ENCODE data around the gene PALS2. TPM values are rescaled to one million over a fixed set of nuclear protein-coding genes. Genes with fewer than 3 reads are reported as not detected.

The PALS2 gene
- total and polyA plus RNA-seq, 5 donors from 2014 or later = 6.5 to 15.8 (median 14.6) TPM

- no peak overlapping the region for H3K27ac Mint-ChIP-seq
These were observed 35.3 kb downstream of the PALS2 start for GRCh38 chr7:24608504-24608903.

DNA sequence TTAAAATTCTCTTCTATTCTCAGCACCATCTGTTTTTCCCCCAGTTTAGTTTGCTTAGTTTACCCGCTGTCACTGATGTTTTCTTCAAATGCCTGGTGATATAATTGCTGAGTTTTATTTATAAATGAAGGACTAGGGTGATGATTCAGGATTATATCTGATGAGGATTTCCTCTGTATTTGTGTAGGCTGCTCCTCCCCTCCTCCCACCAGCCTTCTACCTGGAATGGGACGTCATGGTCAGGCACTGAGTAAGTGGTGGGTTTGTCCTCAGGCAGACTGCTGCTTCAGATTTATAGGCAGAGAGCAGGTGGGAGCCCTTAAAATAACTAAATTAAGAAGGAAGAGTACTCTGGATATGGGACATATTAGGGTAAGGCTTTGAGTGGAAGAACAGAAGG, 35.8 kb downstream of the PALS2 start:
- H3K9me3 Mint-ChIP-seq = peaks cover 0 to 5% (median 0%) of the 10 kb centered on the region in 7 donors
- Histone ChIP-seq H3K9me3 (ENCODE audit: control insufficient read depth in 2 of 2, low read length in 2 of 2) (no peaks in the 10 kb centered on the region), H3K4me3 (ENCODE audit: low read depth, low read length) (no peak overlapping the region), H3K27ac (ENCODE audit: insufficient read depth, low read length, poor library complexity, severe bottlenecking) (no peak overlapping the region), H3K27me3 (ENCODE audit: control insufficient read depth, insufficient read depth, low read length) (no peaks in the 10 kb centered on the region), H3K36me3 (ENCODE audit: control insufficient read depth, insufficient read depth, low read length) (no peaks in the 10 kb centered on the region), H3K4me1 (ENCODE audit: control insufficient read depth, insufficient read depth, low read length, poor library complexity, severe bottlenecking) (no peaks in the 10 kb centered on the region)
- DNase-seq = no peak
- peaks cover 3% of the 10 kb centered on the region for H3K36me3 Mint-ChIP-seq
- no peak overlapping the region for H3K4me3 Mint-ChIP-seq
- no peak overlapping the region for H3K27ac Mint-ChIP-seq
- H3K27me3 Mint-ChIP-seq = no peaks in the 10 kb centered on the region
- ATAC-seq (ENCODE audit: low read depth in 2 of 2) = no peak
- peaks cover 0 to 18% (median 7%) of the 10 kb centered on the region in 4 donors for H3K4me1 Mint-ChIP-seq

More at GRCh38 chr7:24608504-24608903, 35.3 kb downstream of the PALS2 start:
- ATAC-seq (ENCODE audit: low read depth in 2 of 2) (no peak), DNase-seq (no peak)
- Mint-ChIP-seq H3K4me3 (no peak overlapping the region), H3K4me1 (peaks cover 0 to 18% (median 7%) of the 10 kb centered on the region in 4 donors), H3K36me3 (peaks cover 3% of the 10 kb centered on the region), H3K27me3 (no peaks in the 10 kb centered on the region), H3K9me3 (peaks cover 0 to 1% (median 0%) of the 10 kb centered on the region in 7 donors)
- no peak overlapping the region for H3K27ac ChIP-seq (ENCODE audit: insufficient read depth, low read length, poor library complexity, severe bottlenecking)
- no peaks in the 10 kb centered on the region for H3K27me3 ChIP-seq (ENCODE audit: control insufficient read depth, insufficient read depth, low read length)
- H3K36me3 ChIP-seq (ENCODE audit: control insufficient read depth, insufficient read depth, low read length) = no peaks in the 10 kb centered on the region
- no peaks in the 10 kb centered on the region for H3K9me3 ChIP-seq (ENCODE audit: control insufficient read depth in 2 of 2, low read length in 2 of 2)
- H3K4me1 ChIP-seq (ENCODE audit: control insufficient read depth, insufficient read depth, low read length, poor library complexity, severe bottlenecking) = no peaks in the 10 kb centered on the region
- H3K4me3 ChIP-seq (ENCODE audit: low read depth, low read length) = no peak overlapping the region

- peaks cover 0 to 18% (median 7%) of the 10 kb centered on the region in 4 donors for H3K4me1 Mint-ChIP-seq
These were observed 36.3 kb downstream of the PALS2 start for GRCh38 chr7:24609570-24609969.

DNA sequence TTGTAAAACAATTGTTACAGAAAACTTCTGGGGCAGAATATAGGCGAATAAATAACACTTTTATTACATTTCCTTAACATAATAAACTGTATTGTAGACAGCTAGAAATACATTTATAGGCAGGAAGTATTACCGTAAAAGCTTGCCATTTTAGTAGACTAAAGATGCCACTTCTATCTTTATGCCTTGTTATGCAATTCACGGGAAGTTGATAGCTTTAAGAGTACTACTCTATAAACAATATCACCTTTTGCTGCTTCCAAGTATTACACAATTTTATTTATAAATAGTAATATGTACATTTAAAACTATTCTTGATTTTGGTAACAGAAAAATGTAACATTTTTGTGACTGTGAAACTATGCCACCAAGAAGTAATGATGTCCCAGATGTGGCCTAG, 37.9 kb downstream of the PALS2 start:
- Mint-ChIP-seq H3K9me3 (peaks cover 0 to 17% (median 7%) of the 10 kb centered on the region in 7 donors), H3K27me3 (peaks cover 9% of the 10 kb centered on the region), H3K4me3 (no peak overlapping the region), H3K36me3 (no peaks in the 10 kb centered on the region), H3K4me1 (peaks cover 4 to 18% (median 7%) of the 10 kb centered on the region in 4 donors), H3K27ac (no peak overlapping the region)
- Histone ChIP-seq H3K27me3 (ENCODE audit: control insufficient read depth, insufficient read depth, low read length) (no peaks in the 10 kb centered on the region), H3K4me3 (ENCODE audit: low read depth, low read length) (no peak overlapping the region), H3K36me3 (ENCODE audit: control insufficient read depth, insufficient read depth, low read length) (no peaks in the 10 kb centered on the region), H3K4me1 (ENCODE audit: control insufficient read depth, insufficient read depth, low read length, poor library complexity, severe bottlenecking) (no peaks in the 10 kb centered on the region), H3K27ac (ENCODE audit: insufficient read depth, low read length, poor library complexity, severe bottlenecking) (no peak overlapping the region), H3K9me3 (ENCODE audit: control insufficient read depth in 2 of 2, low read length in 2 of 2) (peaks cover 0 to 2% of the 10 kb centered on the region in 2 experiments)
- ATAC-seq (ENCODE audit: low read depth in 2 of 2) (no peak), DNase-seq (no peak)

More at GRCh38 chr7:24609570-24609969, 36.3 kb downstream of the PALS2 start:
- H3K4me1 ChIP-seq (ENCODE audit: control insufficient read depth, insufficient read depth, low read length, poor library complexity, severe bottlenecking) = no peaks in the 10 kb centered on the region
- H3K27ac ChIP-seq (ENCODE audit: insufficient read depth, low read length, poor library complexity, severe bottlenecking) = no peak overlapping the region
- H3K27ac Mint-ChIP-seq = peak overlapping the region in 1 of 3 donors; percentile 17
- ATAC-seq (ENCODE audit: low read depth in 2 of 2) (no peak), DNase-seq (no peak)
- H3K36me3 Mint-ChIP-seq = no peaks in the 10 kb centered on the region
- no peaks in the 10 kb centered on the region for H3K27me3 ChIP-seq (ENCODE audit: control insufficient read depth, insufficient read depth, low read length)
- no peak overlapping the region for H3K4me3 ChIP-seq (ENCODE audit: low read depth, low read length)
- H3K4me3 Mint-ChIP-seq = no peak overlapping the region
- H3K27me3 Mint-ChIP-seq = peaks cover 4% of the 10 kb centered on the region
- H3K9me3 ChIP-seq (ENCODE audit: control insufficient read depth in 2 of 2, low read length in 2 of 2) = no peaks in the 10 kb centered on the region
- H3K36me3 ChIP-seq (ENCODE audit: control insufficient read depth, insufficient read depth, low read length) = no peaks in the 10 kb centered on the region
- H3K9me3 Mint-ChIP-seq = peaks cover 0 to 5% (median 0%) of the 10 kb centered on the region in 7 donors

GRCh38 chr7:24617957-24618616, 44.8 kb downstream of the PALS2 start:
- peaks cover 3 to 37% (median 13%) of the 10 kb centered on the region in 7 donors for H3K9me3 Mint-ChIP-seq

GRCh38 chr7:24619978-24620377, 46.7 kb downstream of the PALS2 start:
- peaks cover 3 to 31% (median 8%) of the 10 kb centered on the region in 7 donors for H3K9me3 Mint-ChIP-seq
- peaks cover 5 to 20% (median 13%) of the 10 kb centered on the region in 4 donors for H3K4me1 Mint-ChIP-seq
- H3K36me3 ChIP-seq (ENCODE audit: control insufficient read depth, insufficient read depth, low read length) = no peaks in the 10 kb centered on the region

More at GRCh38 chr7:24617957-24618616, 44.8 kb downstream of the PALS2 start:
- no peak for DNase-seq
- no peak overlapping the region for H3K27ac Mint-ChIP-seq
- no peaks in the 10 kb centered on the region for H3K27me3 ChIP-seq (ENCODE audit: control insufficient read depth, insufficient read depth, low read length)
- H3K4me1 Mint-ChIP-seq = peaks cover 5 to 19% (median 12%) of the 10 kb centered on the region in 4 donors
- peaks cover 8% of the 10 kb centered on the region for H3K36me3 Mint-ChIP-seq
- no peaks in the 10 kb centered on the region for H3K36me3 ChIP-seq (ENCODE audit: control insufficient read depth, insufficient read depth, low read length)
- H3K9me3 ChIP-seq (ENCODE audit: control insufficient read depth in 2 of 2, low read length in 2 of 2) = peaks cover 0 to 9% of the 10 kb centered on the region in 2 experiments
- no peak overlapping the region for H3K27ac ChIP-seq (ENCODE audit: insufficient read depth, low read length, poor library complexity, severe bottlenecking)
- ATAC-seq (ENCODE audit: low read depth in 2 of 2) = no peak
- no peaks in the 10 kb centered on the region for H3K4me1 ChIP-seq (ENCODE audit: control insufficient read depth, insufficient read depth, low read length, poor library complexity, severe bottlenecking)
- H3K27me3 Mint-ChIP-seq = peaks cover 9% of the 10 kb centered on the region
- no peak overlapping the region for H3K4me3 Mint-ChIP-seq
- no peak overlapping the region for H3K4me3 ChIP-seq (ENCODE audit: low read depth, low read length)

GRCh38 chr7:24622646-24623182, 49.5 kb downstream of the PALS2 start:
- H3K27me3 Mint-ChIP-seq = no peaks in the 10 kb centered on the region
- no peak for DNase-seq
- H3K4me1 ChIP-seq (ENCODE audit: control insufficient read depth, insufficient read depth, low read length, poor library complexity, severe bottlenecking) = no peaks in the 10 kb centered on the region
- H3K36me3 ChIP-seq (ENCODE audit: control insufficient read depth, insufficient read depth, low read length) = no peaks in the 10 kb centered on the region
- ATAC-seq (ENCODE audit: low read depth in 2 of 2) = no peak
- H3K9me3 ChIP-seq (ENCODE audit: control insufficient read depth in 2 of 2, low read length in 2 of 2) = no peaks in the 10 kb centered on the region
- no peak overlapping the region for H3K27ac ChIP-seq (ENCODE audit: insufficient read depth, low read length, poor library complexity, severe bottlenecking)
- no peak overlapping the region for H3K4me3 Mint-ChIP-seq
- H3K36me3 Mint-ChIP-seq = peaks cover 18% of the 10 kb centered on the region
- no peak overlapping the region for H3K27ac Mint-ChIP-seq
- H3K27me3 ChIP-seq (ENCODE audit: control insufficient read depth, insufficient read depth, low read length) = no peaks in the 10 kb centered on the region
- peaks cover 5 to 20% (median 12%) of the 10 kb centered on the region in 4 donors for H3K4me1 Mint-ChIP-seq
- H3K9me3 Mint-ChIP-seq = peaks cover 2 to 23% (median 8%) of the 10 kb centered on the region in 7 donors
- H3K4me3 ChIP-seq (ENCODE audit: low read depth, low read length) = no peak overlapping the region

More at GRCh38 chr7:24619978-24620377, 46.7 kb downstream of the PALS2 start:
- no peak for ATAC-seq (ENCODE audit: low read depth in 2 of 2)
- H3K4me1 ChIP-seq (ENCODE audit: control insufficient read depth, insufficient read depth, low read length, poor library complexity, severe bottlenecking) = no peaks in the 10 kb centered on the region
- H3K4me3 Mint-ChIP-seq = no peak overlapping the region
- H3K27me3 ChIP-seq (ENCODE audit: control insufficient read depth, insufficient read depth, low read length) = no peaks in the 10 kb centered on the region
- peaks cover 0 to 9% of the 10 kb centered on the region in 2 experiments for H3K9me3 ChIP-seq (ENCODE audit: control insufficient read depth in 2 of 2, low read length in 2 of 2)
- H3K27ac Mint-ChIP-seq = no peak overlapping the region
- no peak overlapping the region for H3K27ac ChIP-seq (ENCODE audit: insufficient read depth, low read length, poor library complexity, severe bottlenecking)
- peaks cover 8% of the 10 kb centered on the region for H3K36me3 Mint-ChIP-seq
- H3K27me3 Mint-ChIP-seq = peaks cover 1% of the 10 kb centered on the region
- H3K4me3 ChIP-seq (ENCODE audit: low read depth, low read length) = no peak overlapping the region
- no peak for DNase-seq
